ENCODE data around the gene TPCN1. TPM values are rescaled to one million over a fixed set of nuclear protein-coding genes. Genes with fewer than 3 reads are reported as not detected.

Gene TPCN1
- 54.5 and 87.9 TPM in 2 replicates for total RNA-seq

GRCh38 chr12:113221181-113221996 is at the start of gene TPCN1:
Gene TPCN1 (plus strand): TSS chr12:113221464. CDS start chr12:113226853, 5,389 bp downstream.

GRCh38 chr12:113185180-113186032 is 35.9 kb upstream of the TPCN1 start, which contains the start of the genes DDX54 and RITA1:
Gene DDX54 (minus strand): TSS chr12:113185478. CDS start chr12:113185451, 27 bp downstream.
Gene RITA1 (plus strand): TSS chr12:113185721. CDS start chr12:113186747, 1,026 bp downstream.

GRCh38 chr12:113334786-113335539 is 113.7 kb downstream of the TPCN1 start, which contains the start of gene SLC8B1:
Gene SLC8B1 (minus strand): TSS chr12:113335109. CDS start chr12:113332878, 2,231 bp downstream.

Other genes starting within 250 kb of the TPCN1 start
- gene OAS2, start 242.9 kb upstream of the TPCN1 start, total RNA-seq, result 2.5 and 4.2 TPM in 2 replicates
- gene DTX1, start 164.7 kb upstream of the TPCN1 start, total RNA-seq, result 0.03 TPM in 1 of 2 replicates, not detected in the other
- gene RASAL1, start 85.7 kb upstream of the TPCN1 start, total RNA-seq, result not detected in 2 replicates
- gene CFAP73, start 71.7 kb upstream of the TPCN1 start, total RNA-seq, result not detected in 2 replicates
- gene DDX54, start 36.0 kb upstream of the TPCN1 start, total RNA-seq, result 21.9 and 32.1 TPM in 2 replicates
- 17.3 and 19.6 TPM in 2 replicates for gene RITA1, start 35.7 kb upstream of the TPCN1 start, total RNA-seq
- 16.2 and 18.4 TPM in 2 replicates for gene SLC8B1, start 113.6 kb downstream of the TPCN1 start, total RNA-seq
- 114 and 132 TPM in 2 replicates for gene PLBD2, start 137.1 kb downstream of the TPCN1 start, total RNA-seq
- gene SDS, start 182.4 kb downstream of the TPCN1 start, total RNA-seq, result not detected in 2 replicates
- gene SDSL, start 200.9 kb downstream of the TPCN1 start, total RNA-seq, result 4.9 and 6.9 TPM in 2 replicates